Measurements from ENCODE around the gene FPR2.

- no peak for TF ChIP-seq EZH2phosphoT487 (IDR thresholded peaks at IDR 0.05; ENCODE audit: borderline replicate concordance, low read depth, low read length)
- no peak for TF ChIP-seq CTCF (conservative IDR thresholded peaks at IDR 0.05; ENCODE audit: low read length)
Measured at GRCh38 chr19:51714848-51715247, 46.1 kb upstream of the FPR2 start.
